Activated CD4-positive, alpha-beta T cell treated with anti-CD3 and anti-CD28 coated beads, Interleukin-2, amount 10 ng/mL, durations not matched to agents 24 days and 14 days (primary cell): Measurements from ENCODE around the gene PIEZO1. TPM values are rescaled to one million over a fixed set of nuclear protein-coding genes. Genes with fewer than 3 reads are reported as not detected.
"Not testable (repeated sequence)": the region's sequence is repeated elsewhere in the genome, so short reads cannot be mapped to it uniquely, and the experiment has no call there.

Source experiments
- DNase-seq: peaks from one replicate; pipeline ENCODE4 v3.0.0; 2022
- H3K27ac Mint-ChIP-seq: one replicate; pipeline ENCODE4 v1.8.0; 2022; ENCODE audit warnings: mild to moderate bottlenecking, mixed read lengths
- H3K27me3 Mint-ChIP-seq: one replicate; pipeline ENCODE4 v1.8.0; 2022; ENCODE audit warnings: mixed read lengths
- H3K36me3 Mint-ChIP-seq: one replicate; pipeline ENCODE4 v1.8.0; 2022; ENCODE audit warnings: low read depth, mild to moderate bottlenecking, mixed read lengths
- H3K4me1 Mint-ChIP-seq: one replicate; pipeline ENCODE4 v1.8.0; 2021; ENCODE audit warnings: mixed read lengths
- H3K4me3 Mint-ChIP-seq: one replicate; pipeline ENCODE4 v1.8.0; 2022; ENCODE audit warnings: mild to moderate bottlenecking, moderate library complexity, mixed read lengths
- H3K9me3 Mint-ChIP-seq: one replicate; pipeline ENCODE4 v1.8.0; 2021; ENCODE audit warnings: mixed read lengths
- intact Hi-C: fragments of 100-400 bp; cut with micrococcal nuclease; formaldehyde crosslinking; loops from one replicate; pipeline ENCODE4 v1.15.1; 2023
- total RNA-seq: library from RNA; stranded (reverse); gene quantifications from 2 replicates; pipeline ENCODE4 v1.2.3, GENCODE V29; 2022

The PIEZO1 gene, protein sequence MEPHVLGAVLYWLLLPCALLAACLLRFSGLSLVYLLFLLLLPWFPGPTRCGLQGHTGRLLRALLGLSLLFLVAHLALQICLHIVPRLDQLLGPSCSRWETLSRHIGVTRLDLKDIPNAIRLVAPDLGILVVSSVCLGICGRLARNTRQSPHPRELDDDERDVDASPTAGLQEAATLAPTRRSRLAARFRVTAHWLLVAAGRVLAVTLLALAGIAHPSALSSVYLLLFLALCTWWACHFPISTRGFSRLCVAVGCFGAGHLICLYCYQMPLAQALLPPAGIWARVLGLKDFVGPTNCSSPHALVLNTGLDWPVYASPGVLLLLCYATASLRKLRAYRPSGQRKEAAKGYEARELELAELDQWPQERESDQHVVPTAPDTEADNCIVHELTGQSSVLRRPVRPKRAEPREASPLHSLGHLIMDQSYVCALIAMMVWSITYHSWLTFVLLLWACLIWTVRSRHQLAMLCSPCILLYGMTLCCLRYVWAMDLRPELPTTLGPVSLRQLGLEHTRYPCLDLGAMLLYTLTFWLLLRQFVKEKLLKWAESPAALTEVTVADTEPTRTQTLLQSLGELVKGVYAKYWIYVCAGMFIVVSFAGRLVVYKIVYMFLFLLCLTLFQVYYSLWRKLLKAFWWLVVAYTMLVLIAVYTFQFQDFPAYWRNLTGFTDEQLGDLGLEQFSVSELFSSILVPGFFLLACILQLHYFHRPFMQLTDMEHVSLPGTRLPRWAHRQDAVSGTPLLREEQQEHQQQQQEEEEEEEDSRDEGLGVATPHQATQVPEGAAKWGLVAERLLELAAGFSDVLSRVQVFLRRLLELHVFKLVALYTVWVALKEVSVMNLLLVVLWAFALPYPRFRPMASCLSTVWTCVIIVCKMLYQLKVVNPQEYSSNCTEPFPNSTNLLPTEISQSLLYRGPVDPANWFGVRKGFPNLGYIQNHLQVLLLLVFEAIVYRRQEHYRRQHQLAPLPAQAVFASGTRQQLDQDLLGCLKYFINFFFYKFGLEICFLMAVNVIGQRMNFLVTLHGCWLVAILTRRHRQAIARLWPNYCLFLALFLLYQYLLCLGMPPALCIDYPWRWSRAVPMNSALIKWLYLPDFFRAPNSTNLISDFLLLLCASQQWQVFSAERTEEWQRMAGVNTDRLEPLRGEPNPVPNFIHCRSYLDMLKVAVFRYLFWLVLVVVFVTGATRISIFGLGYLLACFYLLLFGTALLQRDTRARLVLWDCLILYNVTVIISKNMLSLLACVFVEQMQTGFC (N-terminal part only)
- total RNA-seq = 219 and 226 TPM in 2 replicates

DNA sequence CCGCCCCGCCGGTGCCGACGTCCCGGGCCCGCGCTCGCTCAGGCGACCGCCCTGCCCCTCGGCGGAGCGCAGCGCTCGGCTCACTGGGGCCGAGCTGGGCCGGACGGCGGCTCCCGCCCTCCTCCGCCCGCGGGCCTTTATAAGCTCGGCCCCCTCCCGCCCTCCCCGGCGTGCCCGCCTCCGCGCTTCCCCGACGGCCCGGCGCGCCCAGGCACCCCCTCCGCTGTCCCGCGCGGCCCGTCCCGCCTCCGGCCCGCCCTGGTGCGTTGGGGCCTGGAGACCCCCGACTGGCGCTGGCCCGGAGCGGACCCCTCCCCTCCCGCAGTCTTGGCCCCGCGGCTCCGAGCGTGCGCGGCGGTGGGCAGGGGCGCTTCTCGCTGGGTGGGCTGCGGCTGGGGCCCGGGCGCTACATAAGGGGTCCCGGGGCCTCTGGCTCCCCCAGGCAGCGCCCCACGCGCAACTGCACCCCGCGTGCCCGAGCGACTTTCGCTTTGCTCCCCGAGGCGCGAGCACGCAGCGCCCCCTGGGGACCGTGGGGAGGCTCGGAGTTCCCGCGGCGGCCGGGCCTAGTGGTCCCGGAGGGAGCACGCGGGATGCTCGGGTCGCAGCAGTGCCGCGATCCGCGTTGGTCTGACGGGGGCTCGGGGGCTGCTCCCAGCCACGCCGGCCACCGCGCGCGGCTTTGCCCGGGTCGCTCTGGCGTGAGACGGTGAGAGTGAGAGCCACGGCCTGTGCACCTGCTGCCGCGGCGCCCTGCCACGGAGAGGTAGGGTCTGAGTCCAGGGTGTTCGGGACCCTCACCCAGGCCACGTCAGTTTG, at the start of gene PIEZO1:
Gene PIEZO1 (minus strand): TSS at position 115 of the 819 bp plus-strand sequence. CDS start 256 bp downstream, outside the sequence.
- H3K36me3 Mint-ChIP-seq = peaks cover 4% of the 10 kb centered on the region
- DNase-seq = peak; percentile 96
- intact Hi-C loops = loop anchor here (1.0 to 10.0 kb wide), 2 partner anchors 48 to 331 kb away; partner anchors contain the start of gene ZFPM1
- peak within 1 kb of the TSS; percentile 81 for H3K4me3 Mint-ChIP-seq
- no peaks in the 10 kb centered on the region for H3K27me3 Mint-ChIP-seq
- H3K9me3 Mint-ChIP-seq = no peaks in the 10 kb centered on the region
- peak within 1 kb of the TSS; percentile 81 for H3K27ac Mint-ChIP-seq
- peaks cover 43% of the 10 kb centered on the region for H3K4me1 Mint-ChIP-seq

DNA sequence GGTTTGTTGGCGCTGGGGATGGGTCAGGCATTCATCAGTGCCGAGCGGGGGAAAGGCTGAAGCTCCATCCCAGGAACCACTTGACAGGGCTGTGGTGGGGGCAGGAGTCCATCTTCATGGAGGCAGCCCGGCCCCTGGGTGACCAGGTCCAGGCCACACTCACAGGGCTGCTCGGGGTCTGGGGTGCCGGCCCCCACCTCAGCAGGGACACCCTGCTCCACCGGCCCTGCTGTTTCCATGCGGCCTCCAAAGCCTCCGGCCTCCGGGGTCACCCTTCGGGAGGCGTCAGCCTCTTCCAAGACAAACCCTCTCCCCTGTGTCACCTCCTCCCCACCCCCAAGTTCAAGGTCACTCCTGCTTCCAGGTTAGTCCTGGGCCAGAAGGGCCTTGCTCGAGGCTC, 49.6 kb upstream of the PIEZO1 start:
- Mint-ChIP-seq H3K4me1 (no peaks in the 10 kb centered on the region), H3K4me3 (no peak overlapping the region), H3K36me3 (no peaks in the 10 kb centered on the region), H3K27me3 (no peaks in the 10 kb centered on the region), H3K9me3 (no peaks in the 10 kb centered on the region), H3K27ac (no peak overlapping the region)
- no peak for DNase-seq
- intact Hi-C loops = no loop called here

DNA sequence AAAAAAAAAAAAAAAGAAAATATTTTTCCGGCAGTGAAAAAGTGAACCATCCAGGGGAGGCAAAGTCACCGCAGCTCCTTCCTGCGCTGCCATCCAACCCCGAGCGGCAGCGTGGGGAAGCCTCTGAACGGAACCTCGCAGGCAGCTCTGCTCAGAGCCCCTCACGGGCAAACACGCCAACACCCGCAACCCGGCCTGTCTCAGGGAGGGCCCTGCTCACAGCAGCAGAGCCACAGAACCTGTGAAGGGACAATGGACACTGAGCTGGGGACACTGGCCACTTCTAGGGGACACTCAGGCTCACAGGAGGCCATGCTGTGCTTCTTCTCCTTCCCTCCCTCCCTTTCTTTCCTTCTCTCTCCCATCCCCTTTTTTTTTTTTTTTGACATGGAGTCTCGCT, 48.1 kb upstream of the PIEZO1 start:
- Mint-ChIP-seq H3K36me3 (no peaks in the 10 kb centered on the region), H3K27me3 (no peaks in the 10 kb centered on the region), H3K4me3 (no peak overlapping the region), H3K4me1 (no peaks in the 10 kb centered on the region), H3K27ac (no peak overlapping the region), H3K9me3 (no peaks in the 10 kb centered on the region)
- no peak for DNase-seq
- intact Hi-C loops = no loop called here

DNA sequence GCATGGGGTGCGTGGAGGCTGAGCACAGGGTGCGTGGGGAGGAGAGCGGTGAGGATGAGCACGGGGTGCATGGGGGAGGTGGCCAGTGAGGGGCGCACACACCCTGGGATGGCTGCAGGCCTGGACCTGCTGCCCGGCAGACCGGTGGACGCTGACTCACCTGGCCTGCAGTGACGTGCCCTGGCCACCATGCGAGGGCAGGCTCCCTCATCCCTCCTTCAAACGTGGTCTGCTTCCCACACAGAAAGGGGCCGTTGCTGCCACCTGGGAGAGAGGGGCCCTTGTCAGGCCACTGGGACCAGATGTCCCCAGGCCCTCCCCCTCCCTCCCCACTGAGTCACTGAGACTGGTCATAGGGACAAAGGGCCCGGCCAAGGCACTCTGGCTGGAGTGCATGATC, 46.8 kb upstream of the PIEZO1 start:
- no peaks in the 10 kb centered on the region for H3K9me3 Mint-ChIP-seq
- H3K4me1 Mint-ChIP-seq = no peaks in the 10 kb centered on the region
- no peaks in the 10 kb centered on the region for H3K36me3 Mint-ChIP-seq
- no peak overlapping the region for H3K4me3 Mint-ChIP-seq
- no peak for DNase-seq
- no peak overlapping the region for H3K27ac Mint-ChIP-seq
- intact Hi-C loops = no loop called here
- no peaks in the 10 kb centered on the region for H3K27me3 Mint-ChIP-seq

DNA sequence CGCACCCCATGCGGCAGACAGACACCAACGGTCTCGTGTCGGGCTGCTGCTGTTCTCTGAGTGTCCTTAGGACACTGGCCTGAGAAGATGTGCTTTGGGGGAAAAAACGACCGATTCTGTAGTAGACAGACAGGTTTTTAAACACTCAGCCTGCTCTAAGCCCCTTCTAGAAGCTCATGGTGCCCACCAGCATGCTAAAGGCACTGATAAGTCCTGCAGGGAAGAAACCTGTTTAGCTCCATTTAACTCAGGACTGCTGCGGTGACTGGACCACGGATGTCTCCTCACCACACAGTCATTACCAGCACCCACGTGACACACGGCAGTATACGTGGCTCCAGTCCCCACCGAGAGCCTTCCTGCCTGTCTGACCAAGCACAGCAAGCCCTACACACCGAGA, 45.8 kb upstream of the PIEZO1 start:
- no peak overlapping the region for H3K4me3 Mint-ChIP-seq
- no peaks in the 10 kb centered on the region for H3K9me3 Mint-ChIP-seq
- DNase-seq = no peak
- H3K27me3 Mint-ChIP-seq = no peaks in the 10 kb centered on the region
- no peaks in the 10 kb centered on the region for H3K4me1 Mint-ChIP-seq
- H3K36me3 Mint-ChIP-seq = peaks cover 2% of the 10 kb centered on the region
- intact Hi-C loops = no loop called here
- H3K27ac Mint-ChIP-seq = no peak overlapping the region

DNA sequence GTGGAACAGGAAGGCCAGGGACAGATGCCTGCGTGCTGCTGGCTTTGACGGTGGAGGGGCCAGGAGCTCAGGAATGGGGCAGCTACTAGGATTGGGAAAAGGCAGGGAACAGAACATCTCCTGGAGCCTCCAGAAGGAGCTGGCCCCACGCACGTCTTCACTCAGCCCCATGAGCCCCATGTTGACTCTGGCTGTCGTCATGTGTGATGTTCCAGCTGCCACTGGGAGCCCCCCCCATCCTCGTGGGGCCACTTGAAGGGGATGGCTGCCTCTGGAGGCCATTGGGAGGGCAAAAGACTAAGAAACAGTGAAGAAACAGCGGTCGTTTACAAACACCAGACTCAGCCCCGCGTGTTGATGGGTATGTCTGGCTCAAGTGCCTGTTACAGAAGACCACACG, 45.2 kb upstream of the PIEZO1 start:
- Mint-ChIP-seq H3K9me3 (no peaks in the 10 kb centered on the region), H3K36me3 (peaks cover 2% of the 10 kb centered on the region), H3K4me1 (no peaks in the 10 kb centered on the region), H3K4me3 (no peak overlapping the region), H3K27me3 (no peaks in the 10 kb centered on the region), H3K27ac (no peak overlapping the region)
- intact Hi-C loops = no loop called here
- no peak for DNase-seq

DNA sequence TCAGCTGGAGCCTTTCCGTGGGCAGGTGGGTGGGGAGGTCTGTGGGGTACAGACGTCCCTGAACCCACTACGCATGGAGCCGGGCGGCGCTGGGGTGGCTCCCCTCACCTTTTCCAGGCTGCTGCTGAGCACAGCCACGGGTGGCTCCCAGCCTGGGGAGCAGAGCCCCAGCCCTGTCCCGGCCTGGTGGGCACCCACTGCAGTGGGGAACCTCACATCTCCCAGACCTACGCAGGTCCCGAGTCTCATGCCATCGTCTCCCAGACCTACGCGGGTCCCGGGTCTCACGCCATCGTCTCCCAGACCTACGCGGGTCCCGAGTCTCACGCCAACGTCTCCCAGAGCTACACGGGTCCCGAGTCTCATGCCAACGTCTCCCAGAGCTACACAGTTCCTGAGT, 43.7 kb upstream of the PIEZO1 start:
- Mint-ChIP-seq H3K36me3 (peaks cover 2% of the 10 kb centered on the region), H3K9me3 (no peaks in the 10 kb centered on the region), H3K27ac (no peak overlapping the region), H3K4me1 (no peaks in the 10 kb centered on the region), H3K4me3 (no peak overlapping the region), H3K27me3 (no peaks in the 10 kb centered on the region)
- intact Hi-C loops = no loop called here
- no peak for DNase-seq

DNA sequence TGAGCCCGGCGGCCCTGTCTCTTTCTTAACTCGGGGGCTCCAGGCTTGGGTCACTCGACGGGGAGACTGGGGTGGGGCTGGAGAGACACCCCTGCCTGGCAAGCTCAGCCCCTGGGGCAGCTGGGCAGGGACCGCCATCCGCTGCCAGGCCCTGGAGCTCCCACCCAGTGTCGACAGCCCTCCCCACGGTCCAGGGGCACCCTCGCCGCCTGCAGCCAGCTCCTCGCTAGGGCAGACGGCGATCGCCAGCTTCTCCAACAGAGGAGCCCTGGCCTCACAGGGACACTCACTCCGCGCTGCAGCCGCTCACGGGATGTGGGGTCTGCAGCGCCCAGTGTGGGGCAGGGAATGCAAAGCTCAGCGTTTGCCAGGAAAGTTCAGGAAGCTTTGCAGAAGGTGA, 42.7 kb upstream of the PIEZO1 start:
- intact Hi-C loops = no loop called here
- DNase-seq = no peak
- H3K27me3 Mint-ChIP-seq = no peaks in the 10 kb centered on the region
- H3K9me3 Mint-ChIP-seq = no peaks in the 10 kb centered on the region
- H3K4me3 Mint-ChIP-seq = no peak overlapping the region
- H3K36me3 Mint-ChIP-seq = peaks cover 2% of the 10 kb centered on the region
- no peaks in the 10 kb centered on the region for H3K4me1 Mint-ChIP-seq
- H3K27ac Mint-ChIP-seq = no peak overlapping the region

DNA sequence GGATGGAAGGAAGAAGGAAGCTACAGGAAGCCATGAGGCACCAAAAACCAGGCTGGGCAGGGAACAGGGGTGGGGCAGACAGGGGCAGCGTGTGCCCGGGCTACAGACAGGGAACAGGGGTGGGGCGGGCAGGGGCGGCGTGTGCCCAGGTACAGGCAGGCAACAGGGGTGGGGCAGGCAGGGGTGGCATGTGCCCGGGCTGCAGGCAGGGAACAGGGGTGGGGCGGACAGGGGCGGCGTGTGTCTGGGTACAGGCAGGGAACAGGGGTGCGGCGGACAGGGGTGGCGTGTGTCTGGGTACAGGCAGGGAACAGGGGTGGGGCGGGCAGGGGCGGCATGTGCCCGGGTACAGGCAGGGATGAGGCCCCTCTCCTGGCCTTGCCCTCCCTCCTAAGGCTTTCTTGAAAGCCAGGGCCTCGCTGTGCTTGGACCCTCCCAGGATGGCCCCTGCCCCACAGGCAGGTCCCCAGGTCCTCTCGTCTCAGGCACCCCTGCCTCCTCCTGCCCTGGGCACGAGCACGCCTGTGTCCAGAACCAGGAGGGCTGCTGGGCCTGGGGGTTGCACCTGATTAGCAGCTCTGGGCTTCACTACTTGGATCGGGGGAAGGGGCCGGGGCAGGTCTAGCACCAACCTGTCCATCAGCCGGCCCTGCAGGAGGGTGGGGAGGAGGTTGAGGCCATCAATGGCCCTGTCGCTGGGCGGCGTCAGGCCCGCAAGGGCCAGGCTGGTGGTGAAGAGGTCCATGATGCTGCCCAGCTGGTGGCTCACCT, 41.2 kb upstream of the PIEZO1 start:
- Mint-ChIP-seq H3K4me3 (no peak overlapping the region), H3K4me1 (no peaks in the 10 kb centered on the region), H3K36me3 (peaks cover 2% of the 10 kb centered on the region), H3K27ac (no peak overlapping the region), H3K27me3 (no peaks in the 10 kb centered on the region), H3K9me3 (no peaks in the 10 kb centered on the region)
- intact Hi-C loops = no loop called here
- DNase-seq = no peak

DNA sequence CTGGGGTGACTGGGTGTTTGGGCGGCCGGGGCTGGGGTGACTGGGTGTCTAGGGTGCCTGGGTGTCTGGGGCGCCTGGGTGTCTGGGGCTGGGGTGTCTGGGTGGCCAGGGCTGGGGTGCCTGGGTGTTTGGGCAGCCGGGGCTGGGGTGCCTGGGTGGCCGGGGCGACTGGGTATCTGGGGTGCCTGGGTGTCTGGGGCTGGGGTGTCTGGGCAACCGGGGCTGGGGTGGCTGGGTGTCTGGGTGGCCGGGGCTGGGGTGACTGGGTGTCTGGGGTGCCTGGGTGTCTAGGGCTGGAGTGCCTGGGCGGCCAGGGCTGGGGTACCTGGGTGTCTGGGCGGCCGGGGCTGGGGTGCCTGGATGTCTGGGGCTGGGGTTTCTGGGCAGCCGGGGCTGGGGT, 40.1 kb upstream of the PIEZO1 start:
- Mint-ChIP-seq H3K36me3 (peaks cover 2% of the 10 kb centered on the region), H3K4me1 (no peaks in the 10 kb centered on the region), H3K9me3 (no peaks in the 10 kb centered on the region), H3K4me3 (no peak overlapping the region), H3K27ac (no peak overlapping the region), H3K27me3 (no peaks in the 10 kb centered on the region)
- no peak for DNase-seq
- intact Hi-C loops = no loop called here

DNA sequence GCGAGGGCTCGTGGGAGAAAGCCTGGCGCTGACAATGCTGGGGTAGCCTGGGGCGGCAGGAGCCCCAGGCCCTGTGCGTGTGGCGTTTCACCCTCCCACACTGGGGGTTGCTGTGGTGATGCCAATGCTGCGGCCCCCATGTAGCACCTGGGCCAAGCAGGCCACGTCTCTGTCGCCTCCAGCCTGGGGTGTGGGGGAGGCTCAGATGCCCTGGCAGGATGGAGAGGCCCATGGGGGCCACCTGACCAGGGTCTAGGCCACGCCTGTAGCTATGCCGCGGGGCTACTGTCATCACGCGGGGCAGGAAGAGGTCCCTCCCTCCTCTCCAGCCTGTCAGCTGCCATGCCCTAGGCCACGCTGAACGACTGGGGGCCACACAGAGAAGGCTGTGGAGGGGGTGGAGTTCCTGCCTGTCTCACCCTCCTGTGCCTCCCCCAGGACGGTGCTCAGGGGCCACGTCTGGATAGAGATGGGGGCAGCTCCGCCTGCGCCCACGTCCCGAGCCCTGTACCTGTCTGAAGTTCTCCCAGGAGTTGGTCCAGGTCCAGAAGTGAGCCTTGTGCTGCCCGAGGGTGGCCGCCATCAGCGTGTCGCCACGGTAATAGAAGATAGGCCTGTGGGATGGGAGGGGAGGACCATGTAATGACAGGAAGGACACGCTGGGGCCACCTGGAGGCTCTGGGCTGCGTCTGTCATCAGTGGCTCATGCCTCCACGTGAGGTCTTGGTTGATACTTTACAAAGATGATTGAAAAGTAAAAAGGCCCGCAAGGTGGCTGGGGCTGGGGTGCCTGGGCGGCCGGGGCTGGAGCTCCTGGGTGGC, 39.4 kb upstream of the PIEZO1 start:
- Mint-ChIP-seq H3K36me3 (peaks cover 2% of the 10 kb centered on the region), H3K27me3 (no peaks in the 10 kb centered on the region), H3K9me3 (no peaks in the 10 kb centered on the region), H3K4me1 (no peaks in the 10 kb centered on the region), H3K27ac (no peak overlapping the region), H3K4me3 (no peak overlapping the region)
- intact Hi-C loops = no loop called here
- DNase-seq = no peak

DNA sequence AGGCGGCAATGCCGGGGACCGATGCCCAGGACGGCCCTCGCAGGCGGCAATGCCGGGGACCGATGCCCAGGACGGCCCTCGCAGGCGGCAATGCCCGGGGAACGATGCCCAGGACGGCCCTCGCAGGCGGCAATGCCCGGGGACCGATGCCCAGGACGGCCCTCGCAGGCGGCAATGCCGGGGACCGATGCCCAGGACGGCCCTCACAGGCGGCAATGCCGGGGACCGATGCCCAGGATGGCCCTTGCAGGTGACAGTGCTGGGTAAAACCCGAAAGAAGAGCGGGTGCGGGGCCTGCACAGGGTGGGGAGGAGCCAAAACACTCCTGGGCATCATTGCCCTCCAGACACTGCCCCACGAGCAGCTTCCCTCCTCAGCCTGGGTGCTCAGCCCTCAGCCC, 38.6 kb upstream of the PIEZO1 start:
- DNase-seq, intact Hi-C loops, H3K9me3 Mint-ChIP-seq, H3K4me3 Mint-ChIP-seq, H3K36me3 Mint-ChIP-seq, H3K27me3 Mint-ChIP-seq, H3K4me1 Mint-ChIP-seq, H3K27ac Mint-ChIP-seq: not testable (repeated sequence)
